Ishikawa (cell line): ENCODE results near the gene PRDM11.

Source experiments
- CREB1 ChIP-seq: IDR thresholded peaks from 2 replicates; pipeline ENCODE4 v1.6.1; 2012; ENCODE audit warnings: low read depth
- MAX ChIP-seq: IDR thresholded peaks from 2 replicates; pipeline ENCODE4 v1.6.1; 2012
- NFIC ChIP-seq: IDR thresholded peaks from 2 replicates; pipeline ENCODE4 v1.6.1; 2012
- TAF1 ChIP-seq: IDR thresholded peaks from 2 replicates; pipeline ENCODE4 v1.6.1; 2012; ENCODE audit warnings: low read depth, mild to moderate bottlenecking

- TF ChIP-seq MAX (no peak), NFIC (no peak), TAF1 (no peak), CREB1 (no peak)
These were observed 25.1 kb downstream of the PRDM11 start for GRCh38 chr11:45171550-45171949.
